Adrenal gland (tissue), 12 donors: ENCODE results near the gene SIRT6. TPM values are rescaled to one million over a fixed set of nuclear protein-coding genes. Genes with fewer than 3 reads are reported as not detected.
A peak's percentile ranks its signal among the peaks of the same experiment; 100 is the strongest.
"Not testable (repeated sequence)": the region's sequence is repeated elsewhere in the genome, so short reads cannot be mapped to it uniquely, and the experiment has no call there.

Source experiments
- DNase-seq, 7 donors: peaks; one replicate each; pipeline ENCODE4 v3.0.0-alpha.2; 2019 to 2020
- H3K27ac ChIP-seq, 5 donors: fragments of 200-600 bp; sonication (generic) in 4 of 5; 1 replicate in 3 of 5; 2 replicates in 2 of 5; pipeline versions ENCODE4 v1.5.1 to v1.8.0; 2016 to 2020; ENCODE audit warnings: mild to moderate bottlenecking in 1 of 5
- H3K27me3 ChIP-seq: fragments of 200-600 bp; 2 replicates; pipeline ENCODE4 v1.8.0; 2021
- H3K36me3 ChIP-seq, 2 donors: fragments of 200-600 bp; replicated peaks in 1 of 2; 1 replicate in 1 of 2; 2 replicates in 1 of 2; pipeline versions ENCODE4 v1.5.1 to v1.8.0; 2018 to 2022
- H3K4me1 ChIP-seq, 2 donors: fragments of 200-600 bp; replicated peaks in 1 of 2; 1 replicate in 1 of 2; 2 replicates in 1 of 2; pipeline versions ENCODE4 v1.5.1 to v1.8.0; 2018 to 2021
- H3K4me3 ChIP-seq, 4 donors: fragments of 200-600 bp; sonication (generic) in 3 of 4; one replicate each; pipeline ENCODE4 v1.5.1; 2016 to 2018
- H3K9me3 ChIP-seq, 3 donors: fragments of 200-600 bp; sonication (generic) in 1 of 3; replicated peaks in 1 of 3; 1 replicate in 2 of 3; 2 replicates in 1 of 3; pipeline versions ENCODE4 v1.5.1 to v1.8.0; 2016 to 2021
- CTCF ChIP-seq, 6 experiments: fragments of 450-650 bp in 4 of 6; fragments of 200-600 bp in 2 of 6; sonication (generic) in 1 of 6; IDR thresholded peaks; 1 replicate in 5 of 6; 2 replicates in 1 of 6; pipeline versions ENCODE4 v1.5.1 to v1.8.0; 2016 to 2021; ENCODE audit warnings: antibody characterized with exemption in 6 of 6, mild to moderate bottlenecking in 2 of 6, moderate library complexity in 1 of 6
- POLR2A ChIP-seq, 2 donors: fragments of 450-650 bp; IDR thresholded peaks; one replicate each; pipeline ENCODE4 v1.6.1; 2017; ENCODE audit warnings: antibody characterized with exemption in 2 of 2, mild to moderate bottlenecking in 2 of 2, moderate library complexity in 1 of 2
- WGBS, 4 donors: extraction: QIAGEN DNeasy Blood & Tissue Kit in 2 of 4; methylation state at CpG; one replicate each; pipeline versions ENCODE4 v1.1.5 to v1.1.7; 2013 to 2017; 5-methylcytosine and 5-hydroxymethylcytosine counted together
- intact Hi-C, 2 donors: fragments of 100-400 bp; cut with DNase I; formaldehyde crosslinking; loops; one replicate each; pipeline versions ENCODE4 v1.14.1 to v1.15.0; 2022 to 2023
- polyA plus RNA-seq, 3 donors: library from polyadenylated mRNA; stranded (reverse); fragments of 200-250 nt in 2 of 3; fragments of 350-450 nt in 1 of 3; fragmentation: Illumina TruSeq in 1 of 3; extraction: RNeasy Lipid Tissue Mini Kit (QIAGEN cat#74804) in 1 of 3; gene quantifications; one replicate each; pipeline ENCODE4 v1.2.3, GENCODE V29; 2013 to 2014
- small RNA-seq, 2 donors: library from RNA; depleted of rRNA; stranded (forward); fragments of <200 nt; gene quantifications; one replicate each; pipeline ENCODE3, GENCODE V24; 2016
- total RNA-seq, 9 donors: library from RNA; depleted of rRNA in 4 of 9; stranded (reverse); fragments of >200 nt in 4 of 9; fragments of 120-200 nt in 1 of 9; fragmentation: NEBNext Ultra II Directional in 1 of 9; extraction: Animal tissue kit (Norgen Biotek cat#: 25700) in 1 of 9; gene quantifications; one replicate each; pipeline versions ENCODE4 v1.1.0 to v1.2.4, GENCODE V29; 2013 to 2023
- donor health status: healthy with polysubstance abuse.
- donor health status: Bipolar disorder and iron deficiency.
- donor health status: DM: yes; HTN: yes; CAD: no.
- donor health status: DM: no; HTN: no; CAD: no.
- donor health status: DM: no; HTN: no; CAD: no.
- donor health status: DM: yes; HTN: yes; CAD: no.

Gene SIRT6
- total and polyA plus RNA-seq, 12 donors: 2.8 to 72.8 (median 25.1) TPM

GRCh38 chr19:4134351-4134750 lies 48.0 kb downstream of the SIRT6 start:
- Histone ChIP-seq H3K4me1 (peaks cover 0 to 5% of the 10 kb centered on the region in 2 donors), H3K9me3 (no peaks in the 10 kb centered on the region), H3K27me3 (no peaks in the 10 kb centered on the region), H3K4me3 (no peak overlapping the region), H3K36me3 (no peaks in the 10 kb centered on the region), H3K27ac (no peak overlapping the region)
- intact Hi-C loops: loop anchor here in 1 of 2 donors (10.0 kb wide), 1 partner anchor 70 kb away; no protein-coding TSS in a partner anchor
- no peak for TF ChIP-seq CTCF (IDR thresholded peaks at IDR 0.05)
- no peak for TF ChIP-seq POLR2A (IDR thresholded peaks at IDR 0.05)
- DNase-seq: peak in 1 of 7 donors; percentile 23
- 23 to 29% (median 27%) methylated on average over 5 to 6 of the region's 6 CpGs for WGBS, 4 donors

DNA sequence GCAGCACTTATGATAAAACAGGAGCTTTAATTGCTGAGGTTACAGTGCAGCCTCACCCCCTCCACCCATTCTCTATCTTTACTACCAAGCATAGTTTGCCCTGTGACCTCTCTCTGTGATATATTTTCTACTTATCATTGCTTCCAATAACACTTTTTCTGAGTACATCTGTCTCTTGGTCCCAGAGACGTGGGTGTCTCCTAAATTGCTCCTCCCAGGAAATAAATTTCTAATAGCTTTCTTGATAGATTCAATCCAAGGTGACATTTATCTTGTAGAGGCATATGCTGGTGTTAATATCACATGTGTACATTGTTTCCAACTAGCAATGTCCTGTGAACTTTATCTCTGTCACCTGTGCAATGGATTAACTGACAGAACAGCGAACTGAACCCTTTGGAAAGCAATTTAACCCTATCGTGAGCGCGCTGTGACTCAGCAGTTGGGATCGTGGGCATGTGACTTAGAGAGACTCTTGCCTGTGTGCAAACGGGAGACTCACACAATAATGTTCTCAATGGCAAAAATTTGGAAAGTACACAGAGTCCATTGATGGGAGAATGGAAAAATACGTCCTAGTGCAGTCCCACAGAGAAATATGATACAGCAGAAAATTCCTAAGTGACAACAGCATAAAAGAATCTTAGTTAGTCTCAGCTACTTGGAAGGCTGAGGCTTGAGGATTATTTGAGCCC lies 51.5 kb downstream of the SIRT6 start:
- peaks cover 0 to 5% of the 10 kb centered on the region in 2 donors for H3K4me1 ChIP-seq
- H3K4me3 ChIP-seq: no peak overlapping the region
- no peaks in the 10 kb centered on the region for H3K36me3 ChIP-seq
- 29 to 36% (median 32%) methylated on average over 8 of the region's 8 CpGs for WGBS, 4 donors
- no peak for TF ChIP-seq CTCF (IDR thresholded peaks at IDR 0.05)
- no peak for TF ChIP-seq POLR2A (IDR thresholded peaks at IDR 0.05)
- intact Hi-C loops: loop anchor here in 1 of 2 donors (10.0 kb wide), 1 partner anchor 74 kb away; no protein-coding TSS in a partner anchor
- H3K27me3 ChIP-seq: no peaks in the 10 kb centered on the region
- peak in 1 of 7 donors; percentile 36 for DNase-seq
- peak overlapping the region in 2 of 5 donors; percentile 7 to 56 for H3K27ac ChIP-seq
- no peaks in the 10 kb centered on the region for H3K9me3 ChIP-seq

GRCh38 chr19:4129050-4129449 lies 53.3 kb downstream of the SIRT6 start:
- peaks cover 6 to 12% of the 10 kb centered on the region in 2 donors for H3K4me1 ChIP-seq
- intact Hi-C loops, H3K27me3 ChIP-seq, H3K36me3 ChIP-seq, H3K27ac ChIP-seq, DNase-seq, H3K4me3 ChIP-seq, H3K9me3 ChIP-seq: not testable (repeated sequence)
- 83 to 96% (median 89%) methylated on average over 6 to 7 of the region's 7 CpGs for WGBS, 4 donors

DNA sequence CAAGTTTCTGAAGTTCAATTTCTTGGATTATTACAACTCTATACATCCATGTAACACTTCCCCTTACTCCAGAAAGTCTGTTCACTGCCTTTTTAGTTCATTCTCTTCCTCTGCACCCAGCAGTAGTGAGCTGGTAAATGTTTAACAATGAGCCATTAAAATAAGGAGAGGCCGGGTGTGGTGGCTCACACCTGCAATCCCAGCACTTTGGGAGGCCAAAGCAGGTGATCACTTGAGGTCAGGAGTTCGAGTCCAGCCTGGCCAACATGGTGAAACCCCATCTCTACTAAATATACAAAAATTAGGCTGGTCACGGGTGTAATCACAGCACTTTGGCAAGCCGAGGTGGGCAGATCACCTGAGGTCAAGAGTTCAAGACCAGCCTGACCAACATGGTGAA lies 55.0 kb downstream of the SIRT6 start:
- H3K9me3 ChIP-seq, DNase-seq, intact Hi-C loops, H3K27ac ChIP-seq, H3K27me3 ChIP-seq, H3K36me3 ChIP-seq, H3K4me3 ChIP-seq: not testable (repeated sequence)
- H3K4me1 ChIP-seq: peaks cover 13 to 22% of the 10 kb centered on the region in 2 donors
- 76 to 82% (median 80%) methylated on average over 3 to 4 of the region's 4 CpGs for WGBS, 4 donors

DNA sequence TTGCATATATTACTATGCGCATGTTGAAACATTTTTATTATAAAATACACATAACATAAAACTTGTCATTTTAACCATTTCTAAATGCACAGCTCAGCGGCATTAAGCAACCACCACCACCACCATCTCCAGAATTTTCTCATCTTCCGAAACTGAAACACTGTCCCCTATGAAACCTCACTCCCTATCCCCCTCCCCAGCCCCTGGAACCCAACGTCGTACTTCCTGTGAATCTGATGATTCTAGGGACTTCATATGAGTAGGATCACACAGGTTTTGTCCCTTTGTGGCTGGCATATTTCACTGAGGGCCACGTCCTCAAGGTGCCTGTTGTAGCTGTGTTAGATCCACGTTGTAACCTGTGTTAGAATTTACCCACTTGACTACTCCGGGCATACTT lies 57.7 kb downstream of the SIRT6 start:
- Histone ChIP-seq H3K9me3 (no peaks in the 10 kb centered on the region), H3K4me1 (peaks cover 13 to 24% of the 10 kb centered on the region in 2 donors), H3K4me3 (peak overlapping the region in 2 of 4 donors; percentile 60 to 93), H3K27ac (no peak overlapping the region), H3K27me3 (no peaks in the 10 kb centered on the region), H3K36me3 (no peaks in the 10 kb centered on the region)
- no peak for DNase-seq
- 39 to 55% (median 48%) methylated on average over 8 of the region's 8 CpGs for WGBS, 4 donors
- intact Hi-C loops: loop anchor here in 1 of 2 donors (5.0 kb wide), 1 partner anchor 52 kb away; no protein-coding TSS in a partner anchor
- TF ChIP-seq CTCF (IDR thresholded peaks at IDR 0.05) (no peak), POLR2A (IDR thresholded peaks at IDR 0.05) (no peak)

Small RNA genes lying within 50 kb of the gene (small RNA-seq; reads per million reads assigned to genes)
- 0 reads per million in 2 donors for gene RF00017

Other genes starting within 250 kb of the SIRT6 start
- gene NMRK2, start 249.5 kb downstream of the SIRT6 start, total RNA-seq: 10 to 100 TPM in 1 of 9 donors, 1 to 10 TPM in 3, under 1 TPM in 1, not detected in 4; 0.36 to 14.7 (median 1.9) TPM
- gene NMRK2, start 249.5 kb downstream of the SIRT6 start, polyA plus RNA-seq: 1 to 10 TPM; 1.3 to 2.3 (median 1.8) TPM
- gene DAPK3, start 211.5 kb downstream of the SIRT6 start, total RNA-seq: 10 to 100 TPM; 27.2 to 83.2 (median 46.7) TPM
- gene DAPK3, start 211.5 kb downstream of the SIRT6 start, polyA plus RNA-seq: 10 to 100 TPM; 17.6 to 79.0 (median 44.0) TPM
- 1,000 to 10,000 TPM; 1,439 to 3,482 (median 2,137) TPM for gene EEF2, start 197.1 kb downstream of the SIRT6 start, total RNA-seq
- gene EEF2, start 197.1 kb downstream of the SIRT6 start, polyA plus RNA-seq: 1,000 to 10,000 TPM in 2 of 3 donors, 100 to 1,000 TPM in 1; 752 to 2,793 (median 1,120) TPM
- 10 to 100 TPM; 16.6 to 40.7 (median 27.7) TPM for gene PIAS4, start 174.8 kb downstream of the SIRT6 start, total RNA-seq
- gene PIAS4, start 174.8 kb downstream of the SIRT6 start, polyA plus RNA-seq: 10 to 100 TPM; 13.7 to 22.3 (median 21.2) TPM
- gene ZBTB7A, start 115.7 kb downstream of the SIRT6 start, total RNA-seq: 10 to 100 TPM in 8 of 9 donors, 1 to 10 TPM in 1; 4.5 to 77.2 (median 57.4) TPM
- 10 to 100 TPM in 2 of 3 donors, 1 to 10 TPM in 1; 7.1 to 22.5 (median 10.6) TPM for gene ZBTB7A, start 115.7 kb downstream of the SIRT6 start, polyA plus RNA-seq
- gene MAP2K2, start 58.4 kb downstream of the SIRT6 start, total RNA-seq: 100 to 1,000 TPM in 7 of 9 donors, 10 to 100 TPM in 2; 81.5 to 188 (median 140) TPM
- gene MAP2K2, start 58.4 kb downstream of the SIRT6 start, polyA plus RNA-seq: 100 to 1,000 TPM; 114 to 369 (median 336) TPM
- 10 to 100 TPM in 1 of 9 donors, 1 to 10 TPM in 2, under 1 TPM in 3, not detected in 3; 0.38 to 30.4 (median 1.4) TPM for gene CREB3L3, start 28.9 kb downstream of the SIRT6 start, total RNA-seq
- gene CREB3L3, start 28.9 kb downstream of the SIRT6 start, polyA plus RNA-seq: 1 to 10 TPM in 2 of 3 donors, under 1 TPM in 1; 0.60 to 4.4 (median 1.0) TPM
- gene ANKRD24, start 126 bp upstream of the SIRT6 start, total RNA-seq: 1 to 10 TPM; 1.1 to 9.9 (median 3.2) TPM
- gene ANKRD24, start 126 bp upstream of the SIRT6 start, polyA plus RNA-seq: 10 to 100 TPM in 2 of 3 donors, 1 to 10 TPM in 1; 1.1 to 17.2 (median 14.7) TPM
- 10 to 100 TPM in 3 of 9 donors, 1 to 10 TPM in 5, under 1 TPM in 1; 0.44 to 18.0 (median 7.5) TPM for gene EBI3, start 47.0 kb upstream of the SIRT6 start, total RNA-seq
- 1 to 10 TPM; 1.4 to 5.7 (median 4.7) TPM for gene EBI3, start 47.0 kb upstream of the SIRT6 start, polyA plus RNA-seq
- gene YJU2, start 64.5 kb upstream of the SIRT6 start, total RNA-seq: 10 to 100 TPM; 14.0 to 34.4 (median 23.9) TPM
- 10 to 100 TPM; 19.9 to 81.2 (median 45.3) TPM for gene YJU2, start 64.5 kb upstream of the SIRT6 start, polyA plus RNA-seq
- 1 to 10 TPM in 2 of 9 donors, under 1 TPM in 1, not detected in 6; 0.67 to 4.1 (median 1.8) TPM for gene SHD, start 96.7 kb upstream of the SIRT6 start, total RNA-seq
- gene SHD, start 96.7 kb upstream of the SIRT6 start, polyA plus RNA-seq: under 1 TPM; 0.07 to 0.80 (median 0.24) TPM
- under 1 TPM in 1 of 9 donors, not detected in 8; 0.25 TPM for gene TMIGD2, start 119.8 kb upstream of the SIRT6 start, total RNA-seq
- gene TMIGD2, start 119.8 kb upstream of the SIRT6 start, polyA plus RNA-seq: under 1 TPM in 2 of 3 donors, not detected in 1; 0.17 to 0.24 TPM
- 1 to 10 TPM in 4 of 9 donors, under 1 TPM in 2, not detected in 3; 0.34 to 2.4 (median 1.1) TPM for gene FSD1, start 122.0 kb upstream of the SIRT6 start, total RNA-seq
- gene FSD1, start 122.0 kb upstream of the SIRT6 start, polyA plus RNA-seq: 1 to 10 TPM in 2 of 3 donors, under 1 TPM in 1; 0.46 to 7.2 (median 3.0) TPM
- 100 to 1,000 TPM in 1 of 9 donors, 10 to 100 TPM in 6, 1 to 10 TPM in 2; 5.7 to 106 (median 35.8) TPM for gene STAP2, start 156.3 kb upstream of the SIRT6 start, total RNA-seq
- 10 to 100 TPM in 2 of 3 donors, 1 to 10 TPM in 1; 6.7 to 63.1 (median 39.8) TPM for gene STAP2, start 156.3 kb upstream of the SIRT6 start, polyA plus RNA-seq
- 10 to 100 TPM in 6 of 9 donors, 1 to 10 TPM in 3; 4.5 to 37.5 (median 15.6) TPM for gene MPND, start 161.0 kb upstream of the SIRT6 start, total RNA-seq
- 10 to 100 TPM in 2 of 3 donors, 1 to 10 TPM in 1; 7.0 to 52.3 (median 38.5) TPM for gene MPND, start 161.0 kb upstream of the SIRT6 start, polyA plus RNA-seq
- 100 to 1,000 TPM in 1 of 9 donors, 10 to 100 TPM in 8; 45.5 to 112 (median 83.8) TPM for gene SH3GL1, start 218.0 kb upstream of the SIRT6 start, total RNA-seq
- gene SH3GL1, start 218.0 kb upstream of the SIRT6 start, polyA plus RNA-seq: 100 to 1,000 TPM in 1 of 3 donors, 10 to 100 TPM in 2; 20.9 to 104 (median 96.4) TPM
- gene CHAF1A, start 220.1 kb upstream of the SIRT6 start, total RNA-seq: 10 to 100 TPM in 2 of 9 donors, 1 to 10 TPM in 7; 3.4 to 14.6 (median 8.7) TPM
- gene CHAF1A, start 220.1 kb upstream of the SIRT6 start, polyA plus RNA-seq: 1 to 10 TPM; 4.0 to 8.2 (median 7.3) TPM